ENCODE data around the gene TBXAS1. TPM values are rescaled to one million over a fixed set of nuclear protein-coding genes. Genes with fewer than 3 reads are reported as not detected.

TBXAS1 gene
- total RNA-seq, 4 donors from 2014 or later, result 6.2 to 23.0 (median 11.8) TPM

GRCh38 chr7:140009735-140010134 lies 180.7 kb downstream of the TBXAS1 start:
- 67% methylated on average over 2 of the region's 11 CpGs; no CpG with 5 or more reads in 1 of the 2 donors for WGBS, 2 donors (ENCODE audit: low coverage in 1 of 2)
- H3K9me3 ChIP-seq, result no peaks in the 10 kb centered on the region
- no peaks in the 10 kb centered on the region for H3K4me1 ChIP-seq
- H3K27ac ChIP-seq, result no peak overlapping the region
- ATAC-seq, result no peak
- no peaks in the 10 kb centered on the region for H3K36me3 ChIP-seq
- peaks cover 4% of the 10 kb centered on the region for H3K27me3 ChIP-seq
- TF ChIP-seq POLR2AphosphoS5 (IDR thresholded peaks at IDR 0.05) (no peak), CTCF (IDR thresholded peaks at IDR 0.05) (no peak)
- H3K4me3 ChIP-seq, result no peak overlapping the region

GRCh38 chr7:140010194-140010895 lies 181.3 kb downstream of the TBXAS1 start:
- H3K36me3 ChIP-seq, result no peaks in the 10 kb centered on the region
- no peak for ATAC-seq
- H3K27me3 ChIP-seq, result peaks cover 4% of the 10 kb centered on the region
- 78 to 96% methylated on average over 4 to 8 of the region's 9 CpGs for WGBS, 2 donors (ENCODE audit: low coverage in 1 of 2)
- no peaks in the 10 kb centered on the region for H3K4me1 ChIP-seq
- no peak overlapping the region for H3K4me3 ChIP-seq
- H3K9me3 ChIP-seq, result no peaks in the 10 kb centered on the region
- H3K27ac ChIP-seq, result no peak overlapping the region
- TF ChIP-seq CTCF (IDR thresholded peaks at IDR 0.05) (no peak), EP300 (IDR thresholded peaks at IDR 0.05) (no peak), POLR2AphosphoS5 (IDR thresholded peaks at IDR 0.05) (no peak), POLR2A (IDR thresholded peaks at IDR 0.05) (no peak)

GRCh38 chr7:140013676-140014075 lies 184.6 kb downstream of the TBXAS1 start:
- Histone ChIP-seq H3K36me3 (no peaks in the 10 kb centered on the region), H3K27me3 (peaks cover 4% of the 10 kb centered on the region), H3K9me3 (no peaks in the 10 kb centered on the region), H3K4me1 (no peaks in the 10 kb centered on the region), H3K27ac (no peak overlapping the region), H3K4me3 (no peak overlapping the region)
- TF ChIP-seq POLR2A (IDR thresholded peaks at IDR 0.05) (no peak), CTCF (IDR thresholded peaks at IDR 0.05) (no peak), POLR2AphosphoS5 (IDR thresholded peaks at IDR 0.05) (no peak), EP300 (IDR thresholded peaks at IDR 0.05) (no peak)
- 89 to 91% methylated on average over 3 to 4 of the region's 4 CpGs for WGBS, 2 donors (ENCODE audit: low coverage in 1 of 2)
- ATAC-seq, result no peak

GRCh38 chr7:140014123-140014522 lies 185.1 kb downstream of the TBXAS1 start:
- Histone ChIP-seq H3K4me3 (no peak overlapping the region), H3K27me3 (peaks cover 4% of the 10 kb centered on the region), H3K36me3 (no peaks in the 10 kb centered on the region), H3K4me1 (no peaks in the 10 kb centered on the region), H3K9me3 (no peaks in the 10 kb centered on the region), H3K27ac (no peak overlapping the region)
- ATAC-seq, result no peak
- TF ChIP-seq CTCF (IDR thresholded peaks at IDR 0.05) (no peak), POLR2A (IDR thresholded peaks at IDR 0.05) (no peak)
- 84 to 88% methylated on average over 5 to 10 of the region's 10 CpGs for WGBS, 2 donors (ENCODE audit: low coverage in 1 of 2)

GRCh38 chr7:140015471-140015970 lies 186.5 kb downstream of the TBXAS1 start:
- no peaks in the 10 kb centered on the region for H3K4me1 ChIP-seq
- peaks cover 4% of the 10 kb centered on the region for H3K27me3 ChIP-seq
- 100% methylated on average over 1 of the region's 11 CpGs; no CpG with 5 or more reads in 1 of the 2 donors for WGBS, 2 donors (ENCODE audit: low coverage in 1 of 2)
- no peak for ATAC-seq
- H3K27ac ChIP-seq, result no peak overlapping the region
- H3K9me3 ChIP-seq, result no peaks in the 10 kb centered on the region
- no peak overlapping the region for H3K4me3 ChIP-seq
- no peaks in the 10 kb centered on the region for H3K36me3 ChIP-seq
- TF ChIP-seq CTCF (IDR thresholded peaks at IDR 0.05), result no peak
- TF ChIP-seq POLR2AphosphoS5 (IDR thresholded peaks at IDR 0.05), result no peak
- no peak for TF ChIP-seq EP300 (IDR thresholded peaks at IDR 0.05)
- TF ChIP-seq POLR2A (IDR thresholded peaks at IDR 0.05), result no peak
